Nephron progenitor cell (in vitro differentiated cells): Measurements from ENCODE around the gene EGFR.

Experiments used
- DNase-seq: peaks from one replicate; pipeline ENCODE4 v3.0.0; 2021
- H3K27ac Mint-ChIP-seq: 2 replicates; pipeline ENCODE4 v1.8.0; 2021; ENCODE audit warnings: mild to moderate bottlenecking, moderate library complexity, mixed read lengths
- H3K27me3 Mint-ChIP-seq: 2 replicates; pipeline ENCODE4 v1.8.0; 2021; ENCODE audit warnings: mild to moderate bottlenecking, low read depth, mixed read lengths; ENCODE audit not compliant: poor library complexity
- H3K36me3 Mint-ChIP-seq: 2 replicates; pipeline ENCODE4 v1.8.0; 2021; ENCODE audit warnings: low read depth, mixed read lengths
- H3K4me1 Mint-ChIP-seq: 2 replicates; pipeline ENCODE4 v1.8.0; 2021; ENCODE audit warnings: mixed read lengths
- H3K4me3 Mint-ChIP-seq: 2 replicates; pipeline ENCODE4 v1.8.0; 2021; ENCODE audit warnings: mild to moderate bottlenecking, moderate library complexity, mixed read lengths
- H3K9me3 Mint-ChIP-seq: 2 replicates; pipeline ENCODE4 v1.8.0; 2021; ENCODE audit warnings: mild to moderate bottlenecking, moderate library complexity, mixed read lengths
- TF ChIP-seq, protein P1 (sequence below): fragments of 200-600 bp; sonication (generic); IDR thresholded peaks from 2 replicates; pipeline ENCODE4 v1.5.0; 2021; ENCODE audit warnings: antibody characterized with exemption

EGFR gene

DNA sequence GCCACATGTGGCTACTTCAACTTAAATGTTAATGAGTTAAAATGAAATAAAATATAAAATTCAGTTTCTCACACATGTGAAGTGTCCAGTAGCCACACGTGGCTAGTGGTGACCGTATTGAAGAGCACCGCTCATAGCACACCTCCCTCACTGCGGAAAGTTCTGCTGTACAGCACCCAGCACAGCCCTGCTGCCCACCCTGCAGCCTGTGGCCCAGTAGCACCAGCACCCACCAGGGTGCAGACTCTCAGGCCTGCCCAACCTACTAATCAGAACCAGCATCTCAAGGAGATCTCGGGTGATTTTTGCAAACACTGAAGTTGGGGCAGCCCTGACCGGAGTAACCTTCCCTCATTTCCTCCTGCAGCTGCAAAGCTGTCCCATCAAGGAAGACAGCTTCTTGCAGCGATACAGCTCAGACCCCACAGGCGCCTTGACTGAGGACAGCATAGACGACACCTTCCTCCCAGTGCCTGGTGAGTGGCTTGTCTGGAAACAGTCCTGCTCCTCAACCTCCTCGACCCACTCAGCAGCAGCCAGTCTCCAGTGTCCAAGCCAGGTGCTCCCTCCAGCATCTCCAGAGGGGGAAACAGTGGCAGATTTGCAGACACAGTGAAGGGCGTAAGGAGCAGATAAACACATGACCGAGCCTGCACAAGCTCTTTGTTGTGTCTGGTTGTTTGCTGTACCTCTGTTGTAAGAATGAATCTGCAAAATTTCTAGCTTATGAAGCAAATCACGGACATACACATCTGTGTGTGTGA, 183.5 kb downstream of the EGFR start:
- TF ChIP-seq, protein P1, sequence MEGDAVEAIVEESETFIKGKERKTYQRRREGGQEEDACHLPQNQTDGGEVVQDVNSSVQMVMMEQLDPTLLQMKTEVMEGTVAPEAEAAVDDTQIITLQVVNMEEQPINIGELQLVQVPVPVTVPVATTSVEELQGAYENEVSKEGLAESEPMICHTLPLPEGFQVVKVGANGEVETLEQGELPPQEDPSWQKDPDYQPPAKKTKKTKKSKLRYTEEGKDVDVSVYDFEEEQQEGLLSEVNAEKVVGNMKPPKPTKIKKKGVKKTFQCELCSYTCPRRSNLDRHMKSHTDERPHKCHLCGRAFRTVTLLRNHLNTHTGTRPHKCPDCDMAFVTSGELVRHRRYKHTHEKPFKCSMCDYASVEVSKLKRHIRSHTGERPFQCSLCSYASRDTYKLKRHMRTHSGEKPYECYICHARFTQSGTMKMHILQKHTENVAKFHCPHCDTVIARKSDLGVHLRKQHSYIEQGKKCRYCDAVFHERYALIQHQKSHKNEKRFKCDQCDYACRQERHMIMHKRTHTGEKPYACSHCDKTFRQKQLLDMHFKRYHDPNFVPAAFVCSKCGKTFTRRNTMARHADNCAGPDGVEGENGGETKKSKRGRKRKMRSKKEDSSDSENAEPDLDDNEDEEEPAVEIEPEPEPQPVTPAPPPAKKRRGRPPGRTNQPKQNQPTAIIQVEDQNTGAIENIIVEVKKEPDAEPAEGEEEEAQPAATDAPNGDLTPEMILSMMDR = no peak
- peak overlapping the region; percentile 66 for H3K27ac Mint-ChIP-seq
- H3K36me3 Mint-ChIP-seq = no peaks in the 10 kb centered on the region

DNA sequence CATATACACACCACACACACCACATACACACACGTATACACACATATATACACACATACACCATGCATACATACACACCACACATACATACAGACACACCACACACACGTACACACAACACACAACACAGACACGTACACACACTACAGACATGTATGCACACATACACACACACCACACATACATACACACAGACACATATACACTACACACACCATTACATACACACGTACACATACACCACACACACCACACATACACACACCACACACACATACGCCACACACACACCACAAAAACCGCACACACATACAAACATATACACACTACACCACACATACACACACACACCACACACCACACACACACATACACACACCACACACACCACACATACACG, 184.5 kb downstream of the EGFR start:
- Mint-ChIP-seq H3K36me3 (no peaks in the 10 kb centered on the region), H3K27me3 (no peaks in the 10 kb centered on the region), H3K4me1 (no peaks in the 10 kb centered on the region), H3K9me3 (no peaks in the 10 kb centered on the region), H3K27ac (no peak overlapping the region), H3K4me3 (no peak overlapping the region)
- TF ChIP-seq, protein P1 = no peak
- no peak for DNase-seq

More for the DNA sequence above, 183.5 kb downstream of the EGFR start:
- no peak for DNase-seq
- H3K4me3 Mint-ChIP-seq = no peak overlapping the region
- no peaks in the 10 kb centered on the region for H3K9me3 Mint-ChIP-seq
- H3K27me3 Mint-ChIP-seq = peaks cover 4% of the 10 kb centered on the region
- no peaks in the 10 kb centered on the region for H3K4me1 Mint-ChIP-seq

DNA sequence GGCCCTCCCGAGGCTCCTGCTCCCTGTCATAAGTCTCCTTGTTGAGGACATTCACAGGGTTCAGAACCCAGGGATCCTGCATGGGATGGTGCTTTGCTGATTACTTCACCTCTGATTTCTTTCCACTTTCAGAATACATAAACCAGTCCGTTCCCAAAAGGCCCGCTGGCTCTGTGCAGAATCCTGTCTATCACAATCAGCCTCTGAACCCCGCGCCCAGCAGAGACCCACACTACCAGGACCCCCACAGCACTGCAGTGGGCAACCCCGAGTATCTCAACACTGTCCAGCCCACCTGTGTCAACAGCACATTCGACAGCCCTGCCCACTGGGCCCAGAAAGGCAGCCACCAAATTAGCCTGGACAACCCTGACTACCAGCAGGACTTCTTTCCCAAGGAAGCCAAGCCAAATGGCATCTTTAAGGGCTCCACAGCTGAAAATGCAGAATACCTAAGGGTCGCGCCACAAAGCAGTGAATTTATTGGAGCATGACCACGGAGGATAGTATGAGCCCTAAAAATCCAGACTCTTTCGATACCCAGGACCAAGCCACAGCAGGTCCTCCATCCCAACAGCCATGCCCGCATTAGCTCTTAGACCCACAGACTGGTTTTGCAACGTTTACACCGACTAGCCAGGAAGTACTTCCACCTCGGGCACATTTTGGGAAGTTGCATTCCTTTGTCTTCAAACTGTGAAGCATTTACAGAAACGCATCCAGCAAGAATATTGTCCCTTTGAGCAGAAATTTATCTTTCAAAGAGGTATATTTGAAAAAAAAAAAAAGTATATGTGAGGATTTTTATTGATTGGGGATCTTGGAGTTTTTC, 186.5 kb downstream of the EGFR start:
- Mint-ChIP-seq H3K4me3 (no peak overlapping the region), H3K27me3 (no peaks in the 10 kb centered on the region), H3K27ac (no peak overlapping the region), H3K9me3 (no peaks in the 10 kb centered on the region), H3K36me3 (no peaks in the 10 kb centered on the region), H3K4me1 (no peaks in the 10 kb centered on the region)
- TF ChIP-seq, protein P1 = no peak
- no peak for DNase-seq

DNA sequence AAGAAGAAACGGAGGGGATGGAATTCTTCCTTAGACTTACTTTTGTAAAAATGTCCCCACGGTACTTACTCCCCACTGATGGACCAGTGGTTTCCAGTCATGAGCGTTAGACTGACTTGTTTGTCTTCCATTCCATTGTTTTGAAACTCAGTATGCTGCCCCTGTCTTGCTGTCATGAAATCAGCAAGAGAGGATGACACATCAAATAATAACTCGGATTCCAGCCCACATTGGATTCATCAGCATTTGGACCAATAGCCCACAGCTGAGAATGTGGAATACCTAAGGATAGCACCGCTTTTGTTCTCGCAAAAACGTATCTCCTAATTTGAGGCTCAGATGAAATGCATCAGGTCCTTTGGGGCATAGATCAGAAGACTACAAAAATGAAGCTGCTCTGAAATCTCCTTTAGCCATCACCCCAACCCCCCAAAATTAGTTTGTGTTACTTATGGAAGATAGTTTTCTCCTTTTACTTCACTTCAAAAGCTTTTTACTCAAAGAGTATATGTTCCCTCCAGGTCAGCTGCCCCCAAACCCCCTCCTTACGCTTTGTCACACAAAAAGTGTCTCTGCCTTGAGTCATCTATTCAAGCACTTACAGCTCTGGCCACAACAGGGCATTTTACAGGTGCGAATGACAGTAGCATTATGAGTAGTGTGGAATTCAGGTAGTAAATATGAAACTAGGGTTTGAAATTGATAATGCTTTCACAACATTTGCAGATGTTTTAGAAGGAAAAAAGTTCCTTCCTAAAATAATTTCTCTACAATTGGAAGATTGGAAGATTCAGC, 187.6 kb downstream of the EGFR start:
- no peak for DNase-seq
- Mint-ChIP-seq H3K4me1 (no peaks in the 10 kb centered on the region), H3K36me3 (no peaks in the 10 kb centered on the region)

DNA sequence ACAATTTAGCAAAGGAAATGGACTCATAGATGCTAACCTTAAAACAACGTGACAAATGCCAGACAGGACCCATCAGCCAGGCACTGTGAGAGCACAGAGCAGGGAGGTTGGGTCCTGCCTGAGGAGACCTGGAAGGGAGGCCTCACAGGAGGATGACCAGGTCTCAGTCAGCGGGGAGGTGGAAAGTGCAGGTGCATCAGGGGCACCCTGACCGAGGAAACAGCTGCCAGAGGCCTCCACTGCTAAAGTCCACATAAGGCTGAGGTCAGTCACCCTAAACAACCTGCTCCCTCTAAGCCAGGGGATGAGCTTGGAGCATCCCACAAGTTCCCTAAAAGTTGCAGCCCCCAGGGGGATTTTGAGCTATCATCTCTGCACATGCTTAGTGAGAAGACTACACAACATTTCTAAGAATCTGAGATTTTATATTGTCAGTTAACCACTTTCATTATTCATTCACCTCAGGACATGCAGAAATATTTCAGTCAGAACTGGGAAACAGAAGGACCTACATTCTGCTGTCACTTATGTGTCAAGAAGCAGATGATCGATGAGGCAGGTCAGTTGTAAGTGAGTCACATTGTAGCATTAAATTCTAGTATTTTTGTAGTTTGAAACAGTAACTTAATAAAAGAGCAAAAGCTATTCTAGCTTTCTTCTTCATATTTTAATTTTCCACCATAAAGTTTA, 188.8 kb downstream of the EGFR start:
- TF ChIP-seq, protein P1 = no peak
- no peak overlapping the region for H3K4me3 Mint-ChIP-seq
- no peaks in the 10 kb centered on the region for H3K27me3 Mint-ChIP-seq
- H3K4me1 Mint-ChIP-seq = peaks cover 6% of the 10 kb centered on the region
- no peaks in the 10 kb centered on the region for H3K36me3 Mint-ChIP-seq
- no peaks in the 10 kb centered on the region for H3K9me3 Mint-ChIP-seq
- DNase-seq = no peak
- no peak overlapping the region for H3K27ac Mint-ChIP-seq

More for the DNA sequence above, 187.6 kb downstream of the EGFR start:
- H3K27me3 Mint-ChIP-seq = no peaks in the 10 kb centered on the region
- H3K9me3 Mint-ChIP-seq = no peaks in the 10 kb centered on the region
- TF ChIP-seq, protein P1 = no peak
- no peak overlapping the region for H3K27ac Mint-ChIP-seq
- no peak overlapping the region for H3K4me3 Mint-ChIP-seq
